HCT116 (cell line): Measurements from ENCODE around the gene APC2. TPM values are rescaled to one million over a fixed set of nuclear protein-coding genes. Genes with fewer than 3 reads are reported as not detected.

Experiments
- ATAC-seq: fragments of 200-7000 bp; cut with Tn5 transposase; 2 replicates; pipeline ENCODE4 v1.9.1; 2020; ENCODE audit warnings: mild to moderate bottlenecking, moderate library complexity
- BruUV-seq: library from RNA; stranded (reverse); fragments of 400-500 nt; replicated peaks from 2 replicates; lab custom pipeline; 2021; lab: Mats Ljungman, UMichigan
- CTCF ChIA-PET: fragments of 300-600 bp; sonication (Branson Sonifier 250); formaldehyde crosslinking; loops from one replicate; lab custom pipeline; 2021; ENCODE audit warnings: antibody characterized with exemption; lab: Charles Lee
- POLR2A ChIA-PET: fragments of 300-600, 350-600 bp; sonication (Branson Sonifier 250); formaldehyde crosslinking; loops from one replicate; lab custom pipeline; 2021; ENCODE audit warnings: antibody characterized with exemption; lab: Charles Lee
- RAD21 ChIA-PET, 2 experiments: fragments of 300-600 bp; sonication (Branson Sonifier 250); formaldehyde crosslinking; loops; one replicate each; lab custom pipeline; 2023; ENCODE audit warnings: low total read pairs in 2 of 2; ENCODE audit not compliant: uncharacterized antibody in 2 of 2, unreplicated experiment in 2 of 2, low non-redundant PET in 1 of 2; lab: Charles Lee
- DNase-seq: peaks from one replicate; pipeline ENCODE4 v3.0.0-alpha.2; 2010; ENCODE audit warnings: low read depth, low spot score
- H2AFZ ChIP-seq: fragments of 200-600 bp; shearing (Covaris generic), sonication (generic); 2 replicates; pipeline ENCODE4 v1.6.1; 2017; ENCODE audit warnings: low read depth, mixed run types, mixed read lengths, antibody characterized with exemption, low read length; ENCODE audit not compliant: poor library complexity, severe bottlenecking
- H3K27ac ChIP-seq: 2 replicates; pipeline ENCODE4 v1.5.1; 2012; ENCODE audit warnings: low read depth, low read length
- H3K27me3 ChIP-seq: fragments of 200-600 bp; sonication (generic); 2 replicates; pipeline ENCODE4 v1.6.1; 2016; ENCODE audit warnings: mixed run types, low read length, mixed read lengths; ENCODE audit not compliant: insufficient read depth
- H3K36me3 ChIP-seq, 2 experiments: fragments of 200-500 bp in 1 of 2; fragments of 200-600 bp in 1 of 2; sonication (Bioruptor generic) in 1 of 2; sonication (generic) in 1 of 2; 2 replicates each; pipeline versions ENCODE4 v1.5.1 to v1.6.1; 2014 to 2016; ENCODE audit warnings: low read length in 2 of 2, inconsistent platforms in 1 of 2, mixed read lengths in 1 of 2, mixed run types in 1 of 2; ENCODE audit not compliant: insufficient read depth in 2 of 2, control insufficient read depth in 1 of 2
- H3K4me1 ChIP-seq, 2 experiments: fragments of 200-600 bp in 1 of 2; sonication (generic) in 1 of 2; 2 replicates each; pipeline versions ENCODE4 v1.5.1 to v1.6.1; 2012 to 2017; ENCODE audit warnings: low read length in 2 of 2, inconsistent platforms in 1 of 2, mild to moderate bottlenecking in 1 of 2, mixed read lengths in 1 of 2, mixed run types in 1 of 2, moderate library complexity in 1 of 2; ENCODE audit not compliant: insufficient read depth in 2 of 2, control insufficient read depth in 1 of 2
- H3K4me2 ChIP-seq: fragments of 200-600 bp; sonication (generic); 2 replicates; pipeline ENCODE4 v1.6.1; 2017; ENCODE audit warnings: mixed run types, low read length, mixed read lengths
- H3K4me3 ChIP-seq, 2 experiments: fragments of 200-600 bp in 1 of 2; sonication (generic) in 1 of 2; replicated peaks in 1 of 2; 2 replicates each; pipeline ENCODE4 v1.5.1; 2011 to 2016; ENCODE audit warnings: low read length in 2 of 2, control low read depth in 1 of 2, low read depth in 1 of 2, mild to moderate bottlenecking in 1 of 2, mixed read lengths in 1 of 2, mixed run types in 1 of 2
- H3K79me2 ChIP-seq: fragments of 200-600 bp; sonication (generic); 2 replicates; pipeline ENCODE4 v1.6.1; 2017; ENCODE audit warnings: mild to moderate bottlenecking, mixed run types, low read length, moderate library complexity, mixed read lengths; ENCODE audit not compliant: insufficient read depth
- H3K9ac ChIP-seq: fragments of 200-600 bp; sonication (generic); 2 replicates; pipeline ENCODE4 v1.6.1; 2016; ENCODE audit warnings: low read length, mixed read lengths
- H3K9me2 ChIP-seq: fragments of 200-600 bp; sonication (generic), shearing (Covaris generic); 2 replicates; pipeline ENCODE4 v1.6.1; 2017; ENCODE audit warnings: mixed run types, mild to moderate bottlenecking, moderate library complexity; ENCODE audit not compliant: insufficient read depth
- H3K9me3 ChIP-seq, 2 experiments: fragments of 200-500 bp in 1 of 2; fragments of 200-600 bp in 1 of 2; sonication (Bioruptor generic) in 1 of 2; sonication (generic) in 1 of 2; 2 replicates each; pipeline ENCODE4 v1.6.1; 2014 to 2017; ENCODE audit warnings: low read length in 2 of 2, mixed read lengths in 2 of 2, inconsistent platforms in 1 of 2, low read depth in 1 of 2, mild to moderate bottlenecking in 1 of 2, mixed run types in 1 of 2, moderate library complexity in 1 of 2; ENCODE audit not compliant: control insufficient read depth in 1 of 2, insufficient read depth in 1 of 2
- H4K20me1 ChIP-seq: fragments of 200-600 bp; sonication (generic), shearing (Covaris generic); 2 replicates; pipeline ENCODE4 v1.6.1; 2017; ENCODE audit warnings: mixed run types, mild to moderate bottlenecking, moderate library complexity; ENCODE audit not compliant: insufficient read depth
- CEBPB ChIP-seq: IDR thresholded peaks from 2 replicates; pipeline ENCODE4 v1.6.1; 2012; ENCODE audit warnings: low read depth
- CTCF ChIP-seq, 3 experiments: fragments of 200-600 bp in 1 of 3; sonication (generic) in 1 of 3; IDR thresholded peaks in 2 of 3; conservative IDR thresholded peaks in 1 of 3; 2 replicates each; pipeline ENCODE4 v1.5.1; 2012 to 2017; ENCODE audit warnings: low read depth in 2 of 3, low read length in 2 of 3, antibody characterized with exemption in 1 of 3, borderline replicate concordance in 1 of 3, control low read depth in 1 of 3, mild to moderate bottlenecking in 1 of 3, mixed read lengths in 1 of 3, mixed run types in 1 of 3, moderate library complexity in 1 of 3; ENCODE audit not compliant: insufficient read depth in 1 of 3
- EGR1 ChIP-seq: IDR thresholded peaks from 2 replicates; pipeline ENCODE4 v1.6.1; 2012; ENCODE audit warnings: low read depth
- ELF1 ChIP-seq: IDR thresholded peaks from 2 replicates; pipeline ENCODE4 v1.6.1; 2012; ENCODE audit warnings: low read depth, borderline replicate concordance
- EZH2 ChIP-seq: fragments of 200-600 bp; sonication (generic); IDR thresholded peaks from 2 replicates; pipeline ENCODE4 v1.6.1; 2017; ENCODE audit warnings: antibody characterized with exemption, mixed run types
- EZH2phosphoT487 ChIP-seq: fragments of 200-600 bp; IDR thresholded peaks from 2 replicates; pipeline ENCODE4 v1.6.1; 2018; ENCODE audit warnings: antibody characterized with exemption, borderline replicate concordance
- JUND ChIP-seq: IDR thresholded peaks from 2 replicates; pipeline ENCODE4 v1.6.1; 2012
- MAX ChIP-seq: IDR thresholded peaks from 2 replicates; pipeline ENCODE4 v1.6.1; 2012
- POLR2A ChIP-seq: IDR thresholded peaks from 2 replicates; pipeline ENCODE4 v1.7.0; 2011; ENCODE audit warnings: borderline replicate concordance; ENCODE audit not compliant: insufficient read depth, insufficient read length; ENCODE audit errors: extremely low read depth
- POLR2AphosphoS5 ChIP-seq: IDR thresholded peaks from 2 replicates; pipeline ENCODE4 v1.6.1; 2011; ENCODE audit warnings: mild to moderate bottlenecking, low read depth, low read length, moderate library complexity
- RAD21 ChIP-seq: IDR thresholded peaks from 2 replicates; pipeline ENCODE4 v1.6.1; 2012; ENCODE audit warnings: low read depth, mild to moderate bottlenecking
- REST ChIP-seq: IDR thresholded peaks from 2 replicates; pipeline ENCODE4 v1.6.1; 2012; ENCODE audit warnings: low read depth
- SIN3A ChIP-seq: IDR thresholded peaks from 2 replicates; pipeline ENCODE4 v1.6.1; 2012; ENCODE audit warnings: low read depth
- SRF ChIP-seq: IDR thresholded peaks from 2 replicates; pipeline ENCODE4 v1.6.1; 2012; ENCODE audit warnings: low read depth
- TCF7L2 ChIP-seq: IDR thresholded peaks from 2 replicates; pipeline ENCODE4 v1.7.0; 2011; ENCODE audit warnings: borderline replicate concordance, inconsistent platforms; ENCODE audit not compliant: insufficient read depth, insufficient read length; ENCODE audit errors: extremely low read depth
- YY1 ChIP-seq: IDR thresholded peaks from 2 replicates; pipeline ENCODE4 v1.6.1; 2011; ENCODE audit warnings: low read length, low read depth, moderate library complexity, mild to moderate bottlenecking; ENCODE audit not compliant: insufficient replicate concordance; ENCODE audit errors: extremely low read depth
- ZBTB33 ChIP-seq: IDR thresholded peaks from 2 replicates; pipeline ENCODE4 v1.6.1; 2011; ENCODE audit warnings: mild to moderate bottlenecking, low read length, moderate library complexity; ENCODE audit not compliant: insufficient replicate concordance; ENCODE audit errors: extremely low read depth
- ZFX ChIP-seq: fragments of 450-650 bp; IDR thresholded peaks from 2 replicates; pipeline ENCODE4 v1.6.1; 2017
- ZNF274 ChIP-seq: fragments of 200-500 bp; sonication (Bioruptor generic); IDR thresholded peaks from 2 replicates; pipeline ENCODE4 v1.6.1; 2014; ENCODE audit warnings: mild to moderate bottlenecking, low read depth, low read length, inconsistent platforms
- intact Hi-C: fragments of 100-400 bp; cut with micrococcal nuclease; formaldehyde crosslinking; loops from 2 replicates; pipeline ENCODE4 v1.10.0; 2022
- total RNA-seq: library from RNA; stranded (reverse); gene quantifications from one replicate; pipeline ENCODE4 v1.2.1, GENCODE V29; 2021; ENCODE audit not compliant: unreplicated experiment
- TF ChIP-seq, protein P1 (sequence below): IDR thresholded peaks from 2 replicates; pipeline ENCODE4 v1.6.1; 2012

APC2 gene
- total RNA-seq, 1 experiment from 2014 or later, result 1.6 TPM

GRCh38 chr19:1488282-1488601, 38.3 kb downstream of the APC2 start:
- no peaks in the 10 kb centered on the region for H3K36me3 ChIP-seq
- no peaks in the 10 kb centered on the region for H3K27me3 ChIP-seq
- ChIA-PET RAD21 (no interaction called here), POLR2A (no interaction called here), CTCF (no interaction called here)
- H3K9me3 ChIP-seq, result no peaks in the 10 kb centered on the region
- TF ChIP-seq JUND (no peak), ZBTB33 (no peak), ELF1 (no peak), MAX (no peak), EZH2 (no peak), POLR2AphosphoS5 (no peak), SRF (no peak), CEBPB (no peak), EZH2phosphoT487 (no peak), EGR1 (no peak), TCF7L2 (no peak), SIN3A (no peak), ZFX (no peak), CTCF (IDR thresholded peaks at IDR 0.05 in 2 of 3, conservative IDR thresholded peaks at IDR 0.05 in 1 of 3; ENCODE audit: borderline replicate concordance in 1 of 3, insufficient read depth in 1 of 3, low read depth in 2 of 3, low read length in 2 of 3) (no peak), RAD21 (no peak), ZNF274 (no peak), POLR2A (no peak), YY1 (no peak), REST (no peak)
- TF ChIP-seq, protein P1, sequence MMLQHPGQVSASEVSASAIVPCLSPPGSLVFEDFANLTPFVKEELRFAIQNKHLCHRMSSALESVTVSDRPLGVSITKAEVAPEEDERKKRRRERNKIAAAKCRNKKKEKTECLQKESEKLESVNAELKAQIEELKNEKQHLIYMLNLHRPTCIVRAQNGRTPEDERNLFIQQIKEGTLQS, result no peak
- intact Hi-C loops, result no loop called here
- no TSS peak for BruUV-seq
- no peak overlapping the region for H2AFZ ChIP-seq
- peaks cover 19 to 31% of the 10 kb centered on the region in 2 experiments for H3K4me1 ChIP-seq
- DNase-seq (no peak), ATAC-seq (no peak)
- no peak overlapping the region for H3K4me2 ChIP-seq
- no peak overlapping the region for H3K4me3 ChIP-seq
- H3K27ac ChIP-seq, result no peak overlapping the region; the same call in 1 of the 2 replicates
- H3K9ac ChIP-seq, result no peak overlapping the region
- peaks cover 7% of the 10 kb centered on the region; the same call in 1 of the 2 replicates for H3K79me2 ChIP-seq
- no peaks in the 10 kb centered on the region for H4K20me1 ChIP-seq
- H3K9me2 ChIP-seq, result no peaks in the 10 kb centered on the region
